Stomach smooth muscle (tissue), 2 donors: Measurements from ENCODE around the gene OR1I1.
A peak's percentile ranks its signal among the peaks of the same experiment; 100 is the strongest.

Experiments used
- H3K27ac ChIP-seq: one replicate; pipeline ENCODE4 v1.7.0; 2013; ENCODE audit warnings: mild to moderate bottlenecking, low read length, inconsistent platforms
- H3K27me3 ChIP-seq, 2 donors: one replicate each; pipeline ENCODE4 v1.7.0; 2013; ENCODE audit warnings: low read length in 2 of 2; ENCODE audit not compliant: insufficient read depth in 2 of 2, control insufficient read depth in 1 of 2
- H3K36me3 ChIP-seq, 2 donors: one replicate each; pipeline ENCODE4 v1.7.0; 2013; ENCODE audit warnings: low read length in 2 of 2; ENCODE audit not compliant: control insufficient read depth in 2 of 2, insufficient read depth in 2 of 2
- H3K4me1 ChIP-seq: one replicate; pipeline ENCODE4 v1.7.0; 2013; ENCODE audit warnings: low read length; ENCODE audit not compliant: control insufficient read depth, insufficient read depth
- H3K4me3 ChIP-seq, 2 donors: one replicate each; pipeline ENCODE4 v1.7.0; 2013; ENCODE audit warnings: low read length in 2 of 2
- H3K9ac ChIP-seq, 2 donors: one replicate each; pipeline ENCODE4 v1.7.0; 2013; ENCODE audit warnings: low read length in 2 of 2, mild to moderate bottlenecking in 1 of 2
- H3K9me3 ChIP-seq, 2 donors: one replicate each; pipeline ENCODE4 v1.7.0; 2013; ENCODE audit warnings: low read length in 2 of 2; ENCODE audit not compliant: control insufficient read depth in 2 of 2
- donor health status: healthy.
- donor health status: Pancreatic carcinoma.

The OR1I1 gene

GRCh38 chr19:15118789-15119494 is 36.9 kb downstream of the OR1I1 start:
- Histone ChIP-seq H3K4me1 (peaks cover 32% of the 10 kb centered on the region), H3K27me3 (no peaks in the 10 kb centered on the region), H3K27ac (no peak overlapping the region), H3K4me3 (no peak overlapping the region), H3K9ac (no peak overlapping the region), H3K9me3 (no peaks in the 10 kb centered on the region), H3K36me3 (peaks cover 65 to 72% of the 10 kb centered on the region in 2 donors)

DNA sequence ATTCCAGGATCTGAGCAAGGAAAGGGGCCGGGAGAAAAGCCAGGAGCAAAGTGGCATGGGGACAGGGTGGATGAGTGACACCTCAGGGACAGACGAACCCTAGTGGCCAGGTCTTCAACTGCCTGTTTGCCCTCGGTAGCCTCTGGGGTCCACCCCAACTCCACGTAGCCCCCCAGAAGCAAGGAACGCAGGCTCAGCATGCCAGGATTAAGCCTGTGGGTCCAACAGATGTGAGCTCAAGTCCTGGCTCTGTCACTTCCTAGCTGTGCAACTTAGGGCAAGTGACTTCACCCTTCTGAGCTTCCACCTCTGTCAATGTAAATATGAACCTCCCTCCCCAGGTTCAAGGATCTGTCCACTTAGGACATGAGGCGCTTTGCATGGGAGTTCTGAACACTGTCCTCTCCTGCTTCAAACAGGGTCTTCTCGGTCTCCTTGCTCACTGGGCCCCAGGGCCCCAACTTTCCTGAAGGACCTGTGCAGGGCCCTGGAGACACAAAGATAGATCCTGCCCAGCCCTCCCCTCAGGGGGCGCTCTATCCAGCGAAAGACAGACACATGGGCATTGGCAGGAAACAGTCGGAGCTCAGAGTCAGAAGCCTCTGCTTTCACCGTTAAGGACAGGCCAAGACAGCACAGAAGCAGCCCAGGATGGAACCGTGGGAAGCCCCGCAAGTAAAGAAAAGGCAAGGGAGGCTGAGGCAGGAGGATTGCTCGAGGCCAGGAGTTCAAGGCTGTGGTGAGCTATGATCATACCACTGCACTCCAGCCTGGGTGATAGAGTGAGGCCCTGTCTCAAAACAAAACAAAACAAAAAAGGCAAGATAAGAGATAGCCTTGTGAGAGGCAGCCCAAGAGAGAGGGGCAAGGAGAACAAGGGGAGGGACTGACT is 38.4 kb downstream of the OR1I1 start:
- no peak overlapping the region for H3K9ac ChIP-seq
- H3K9me3 ChIP-seq: no peaks in the 10 kb centered on the region
- peaks cover 35% of the 10 kb centered on the region for H3K4me1 ChIP-seq
- no peak overlapping the region for H3K4me3 ChIP-seq
- no peaks in the 10 kb centered on the region for H3K27me3 ChIP-seq
- peaks cover 63 to 66% of the 10 kb centered on the region in 2 donors for H3K36me3 ChIP-seq
- H3K27ac ChIP-seq: no peak overlapping the region

- no peak overlapping the region for H3K9ac ChIP-seq
- H3K36me3 ChIP-seq: peaks cover 44 to 47% of the 10 kb centered on the region in 2 donors
- no peaks in the 10 kb centered on the region for H3K27me3 ChIP-seq
- H3K4me1 ChIP-seq: peaks cover 31% of the 10 kb centered on the region
- peak overlapping the region; percentile 98 for H3K27ac ChIP-seq
- H3K9me3 ChIP-seq: no peaks in the 10 kb centered on the region
- H3K4me3 ChIP-seq: no peak overlapping the region
Measured at GRCh38 chr19:15122331-15123030, 40.5 kb downstream of the OR1I1 start.

GRCh38 chr19:15123031-15123890 is 41.2 kb downstream of the OR1I1 start:
- Histone ChIP-seq H3K27me3 (no peaks in the 10 kb centered on the region), H3K4me3 (peak overlapping the region; percentile 32 to 95), H3K4me1 (peaks cover 31% of the 10 kb centered on the region), H3K27ac (peak overlapping the region; percentile 98), H3K36me3 (peaks cover 37 to 39% of the 10 kb centered on the region in 2 donors), H3K9ac (peak overlapping the region; percentile 25 to 51), H3K9me3 (no peaks in the 10 kb centered on the region)

- Histone ChIP-seq H3K27me3 (no peaks in the 10 kb centered on the region), H3K4me3 (peak overlapping the region; percentile 80 to 95), H3K9me3 (no peaks in the 10 kb centered on the region), H3K9ac (peak overlapping the region; percentile 85 to 94), H3K27ac (peak overlapping the region; percentile 98), H3K4me1 (peaks cover 31% of the 10 kb centered on the region), H3K36me3 (peaks cover 30 to 32% of the 10 kb centered on the region in 2 donors)
Measured at GRCh38 chr19:15123900-15124299, 41.9 kb downstream of the OR1I1 start.

DNA sequence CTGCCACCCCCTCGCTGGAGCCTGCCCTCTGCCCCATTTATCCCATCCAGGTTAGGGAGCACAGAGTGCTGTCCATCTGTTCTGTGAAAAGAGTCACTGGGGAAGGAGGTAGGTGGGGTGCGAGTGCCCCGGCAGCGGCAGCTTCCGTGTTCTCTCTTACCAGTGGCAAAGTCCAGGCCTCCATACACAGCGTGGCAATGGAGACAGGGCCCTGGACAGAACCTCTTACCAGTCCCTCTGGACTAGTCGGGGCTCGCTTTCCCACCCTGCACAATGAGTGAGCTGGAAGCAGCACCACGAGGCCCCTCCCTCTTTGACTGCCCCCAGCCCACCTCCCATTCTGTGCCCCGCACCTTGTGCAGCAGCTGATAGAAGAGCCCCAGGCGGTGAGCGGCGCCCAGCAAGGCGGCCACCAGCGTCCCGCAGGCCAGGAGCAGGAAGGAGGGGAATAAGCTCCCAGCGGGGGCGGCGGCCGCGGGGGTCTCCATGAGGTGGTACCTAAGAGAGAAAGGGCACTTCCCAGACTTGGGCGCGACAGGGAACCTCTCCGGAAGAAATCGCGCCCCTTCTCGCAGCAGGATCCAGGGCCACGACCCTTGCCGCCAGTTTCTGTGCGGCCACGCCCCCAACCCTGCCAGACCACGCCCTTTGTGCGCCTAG is 42.7 kb downstream of the OR1I1 start:
- Histone ChIP-seq H3K4me1 (peaks cover 31% of the 10 kb centered on the region), H3K4me3 (peak overlapping the region; percentile 80 to 95), H3K9me3 (no peaks in the 10 kb centered on the region), H3K27ac (peak overlapping the region; percentile 98), H3K9ac (peak overlapping the region; percentile 85 to 94), H3K27me3 (no peaks in the 10 kb centered on the region), H3K36me3 (peaks cover 25 to 27% of the 10 kb centered on the region in 2 donors)

DNA sequence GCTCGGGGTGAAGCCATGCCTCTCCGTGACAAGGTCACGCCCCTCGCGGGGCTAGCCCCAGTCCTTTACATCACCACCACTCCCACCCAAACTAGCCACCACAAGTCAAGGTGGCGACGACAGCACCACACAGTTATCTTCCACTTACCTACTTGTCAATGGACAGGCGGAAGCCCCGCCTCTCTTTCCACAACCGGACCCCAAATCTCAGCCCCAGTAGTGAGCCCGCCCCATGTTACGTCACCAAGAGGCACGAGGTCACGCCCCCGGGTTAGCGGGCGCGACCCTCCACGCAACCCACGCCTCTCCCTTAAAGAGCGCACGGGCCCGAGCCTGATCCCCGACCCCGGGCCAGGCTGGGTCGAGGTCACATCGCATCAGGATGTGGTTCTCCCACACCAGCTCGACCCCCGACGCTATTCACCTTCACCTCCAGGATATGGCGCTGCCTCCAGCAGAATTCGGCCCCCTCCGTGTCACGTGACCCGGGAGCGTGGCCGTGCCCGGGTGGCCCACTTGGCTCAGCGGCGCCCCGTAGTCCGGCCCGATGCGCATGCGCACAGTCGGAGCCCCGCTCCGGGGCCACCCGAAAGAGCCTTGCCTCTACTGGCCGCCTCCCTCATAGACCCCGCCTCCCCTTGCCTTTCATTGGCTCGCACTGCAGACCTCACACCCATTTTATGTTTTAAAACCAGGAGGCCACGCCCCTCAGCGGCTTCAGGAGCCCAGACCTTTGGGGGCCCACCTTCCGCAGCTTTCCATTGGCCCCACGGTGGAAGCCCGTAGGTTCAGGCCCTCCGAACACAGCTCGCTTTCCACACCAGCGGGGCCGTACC is 43.4 kb downstream of the OR1I1 start:
- Histone ChIP-seq H3K9me3 (no peaks in the 10 kb centered on the region), H3K4me1 (peaks cover 31% of the 10 kb centered on the region), H3K36me3 (peaks cover 17 to 19% of the 10 kb centered on the region in 2 donors), H3K4me3 (peak overlapping the region; percentile 80 to 95), H3K9ac (peak overlapping the region; percentile 85 to 94), H3K27ac (peak overlapping the region; percentile 98), H3K27me3 (no peaks in the 10 kb centered on the region)

DNA sequence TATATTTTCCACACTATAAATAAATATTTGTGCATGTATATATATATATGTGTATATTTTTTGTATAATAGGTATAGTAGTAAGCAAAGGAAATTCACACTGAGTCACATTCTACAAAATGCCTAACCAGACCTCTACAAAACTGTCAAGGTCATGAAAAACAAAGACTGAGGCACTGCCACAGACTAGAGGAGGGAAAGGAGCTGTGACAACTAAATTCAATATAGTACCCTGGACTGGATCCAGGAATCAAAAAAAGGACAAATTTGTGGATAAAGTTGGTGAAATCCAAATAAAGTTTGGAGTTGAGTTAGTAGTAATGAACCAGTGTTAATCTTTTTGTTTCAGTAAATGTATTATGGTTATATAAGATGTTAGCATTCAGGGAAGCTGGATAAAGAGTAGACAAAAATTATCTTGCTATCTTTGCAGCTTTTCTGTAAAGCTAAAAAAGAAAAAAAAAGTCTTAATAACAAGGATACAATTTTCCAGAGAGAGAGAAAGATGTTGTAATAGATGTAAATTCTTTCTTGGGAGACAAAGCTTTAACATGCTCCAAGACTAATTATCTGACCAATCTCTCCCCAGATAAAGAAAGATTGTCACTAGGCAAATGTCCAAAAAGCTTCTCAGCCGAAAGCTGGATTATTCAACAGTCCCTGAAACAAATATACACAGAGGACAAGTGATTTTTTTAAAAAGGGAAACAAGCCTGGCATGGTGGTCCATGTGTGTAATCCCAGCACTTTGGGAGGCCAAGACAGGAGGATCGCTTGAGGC is 44.3 kb downstream of the OR1I1 start:
- Histone ChIP-seq H3K9me3 (no peaks in the 10 kb centered on the region), H3K4me1 (peaks cover 31% of the 10 kb centered on the region), H3K9ac (peak overlapping the region; percentile 22 to 64), H3K27me3 (no peaks in the 10 kb centered on the region), H3K36me3 (peaks cover 9 to 10% of the 10 kb centered on the region in 2 donors), H3K27ac (no peak overlapping the region), H3K4me3 (peak overlapping the region; percentile 35 to 95)
